RWPE2 (cell line): ENCODE results near the gene MLPH.

Experiments
- ATAC-seq: fragments of 200-7000 bp; cut with Tn5 transposase; 3 replicates; pipeline ENCODE4 v1.9.1; 2021; ENCODE audit warnings: low read depth
- DNase-seq: peaks from one replicate; pipeline ENCODE4 v3.0.0-alpha.2; 2020; ENCODE audit warnings: low spot score
- H3K27ac ChIP-seq: fragments of 450-650 bp; 2 replicates; pipeline ENCODE4 v1.5.1; 2017; ENCODE audit warnings: mild to moderate bottlenecking; ENCODE audit not compliant: poor library complexity, severe bottlenecking
- H3K27me3 ChIP-seq: fragments of 250-450 bp; sonication (Bioruptor Pico); 2 replicates; pipeline ENCODE4 v1.5.1; 2021; ENCODE audit warnings: mild to moderate bottlenecking, moderate library complexity; ENCODE audit not compliant: insufficient read depth, poor library complexity, severe bottlenecking
- H3K36me3 ChIP-seq: fragments of 250-450 bp; sonication (Bioruptor Pico); 2 replicates; pipeline ENCODE4 v1.5.1; 2020; ENCODE audit warnings: low read depth, mild to moderate bottlenecking, moderate library complexity
- H3K4me1 ChIP-seq: fragments of 250-450 bp; sonication (Bioruptor Pico); 2 replicates; pipeline ENCODE4 v1.5.1; 2021; ENCODE audit warnings: mild to moderate bottlenecking, moderate library complexity; ENCODE audit not compliant: insufficient read depth, poor library complexity, severe bottlenecking
- H3K4me3 ChIP-seq: fragments of 250-450 bp; sonication (Bioruptor Pico); 2 replicates; pipeline ENCODE4 v1.5.1; 2021; ENCODE audit warnings: mild to moderate bottlenecking, moderate library complexity; ENCODE audit not compliant: severe bottlenecking
- H3K9me3 ChIP-seq: fragments of 250-450 bp; sonication (Bioruptor Pico); 2 replicates; pipeline ENCODE4 v1.5.1; 2021; ENCODE audit warnings: mild to moderate bottlenecking, moderate library complexity; ENCODE audit not compliant: severe bottlenecking
- CTCF ChIP-seq: fragments of 450-650 bp; IDR thresholded peaks from one replicate; pipeline ENCODE4 v1.5.1; 2017; ENCODE audit warnings: mild to moderate bottlenecking, moderate library complexity; ENCODE audit not compliant: poor library complexity, severe bottlenecking

Gene MLPH

GRCh38 chr2:237571551-237571950 lies 84.5 kb downstream of the MLPH start:
- ATAC-seq (no peak), DNase-seq (no peak)
- H3K4me1 ChIP-seq: peaks cover 19% of the 10 kb centered on the region

GRCh38 chr2:237572021-237572741 lies 85.1 kb downstream of the MLPH start:
- peak; percentile 97 for TF ChIP-seq CTCF
- no peaks in the 10 kb centered on the region for H3K9me3 ChIP-seq
- no peaks in the 10 kb centered on the region for H3K36me3 ChIP-seq
- peak; percentile 87 for ATAC-seq
- peak; percentile 88 for DNase-seq
- H3K4me1 ChIP-seq: peaks cover 19% of the 10 kb centered on the region
- H3K27ac ChIP-seq: no peak overlapping the region
- no peaks in the 10 kb centered on the region for H3K27me3 ChIP-seq
- H3K4me3 ChIP-seq: no peak overlapping the region

More at GRCh38 chr2:237571551-237571950, 84.5 kb downstream of the MLPH start:
- Histone ChIP-seq H3K27ac (no peak overlapping the region), H3K27me3 (no peaks in the 10 kb centered on the region), H3K4me3 (no peak overlapping the region), H3K9me3 (no peaks in the 10 kb centered on the region), H3K36me3 (no peaks in the 10 kb centered on the region)
- no peak for TF ChIP-seq CTCF

GRCh38 chr2:237572742-237573101 lies 85.7 kb downstream of the MLPH start:
- DNase-seq (no peak), ATAC-seq (no peak)
- H3K9me3 ChIP-seq: no peaks in the 10 kb centered on the region
- peaks cover 19% of the 10 kb centered on the region for H3K4me1 ChIP-seq
- TF ChIP-seq CTCF: no peak
- H3K27ac ChIP-seq: no peak overlapping the region
- no peak overlapping the region for H3K4me3 ChIP-seq
- H3K27me3 ChIP-seq: no peaks in the 10 kb centered on the region
- H3K36me3 ChIP-seq: no peaks in the 10 kb centered on the region

GRCh38 chr2:237573721-237574415 lies 86.8 kb downstream of the MLPH start:
- peaks cover 19% of the 10 kb centered on the region for H3K4me1 ChIP-seq
- peak overlapping the region; percentile 52 for H3K27ac ChIP-seq
- no peak for TF ChIP-seq CTCF
- no peaks in the 10 kb centered on the region for H3K27me3 ChIP-seq
- ATAC-seq (no peak), DNase-seq (peak; percentile 26)
- H3K9me3 ChIP-seq: no peaks in the 10 kb centered on the region
- no peak overlapping the region for H3K4me3 ChIP-seq
- H3K36me3 ChIP-seq: no peaks in the 10 kb centered on the region

GRCh38 chr2:237574467-237574866 lies 87.4 kb downstream of the MLPH start:
- Histone ChIP-seq H3K36me3 (no peaks in the 10 kb centered on the region), H3K9me3 (no peaks in the 10 kb centered on the region), H3K27me3 (no peaks in the 10 kb centered on the region), H3K27ac (peak overlapping the region; percentile 52), H3K4me3 (no peak overlapping the region), H3K4me1 (peaks cover 19% of the 10 kb centered on the region)
- DNase-seq (no peak), ATAC-seq (no peak)
- TF ChIP-seq CTCF: no peak
